ENCODE results near the gene AFF3. TPM values are rescaled to one million over a fixed set of nuclear protein-coding genes. Genes with fewer than 3 reads are reported as not detected.

Gene AFF3
- total and polyA plus RNA-seq, 2 donors (not counting 3 experiments of a cell fraction or from before 2014, with no cell fraction given): 0.06 to 0.07 TPM

GRCh38 chr2:99899882-99900281 lies 242.5 kb downstream of the AFF3 start:
- Histone ChIP-seq H3K27ac (ENCODE audit: insufficient read depth, low read depth, low read length) (no peak overlapping the region), H3K4me3 (replicated peaks in 1 of 3; ENCODE audit: insufficient read depth in 1 of 3, low read depth in 1 of 3, low read length in 3 of 3) (no peak overlapping the region), H3K9me3 (replicated peaks; ENCODE audit: control insufficient read depth, insufficient read depth, low read length) (no peaks in the 10 kb centered on the region), H2AFZ (ENCODE audit: low read depth, low read length) (no peak overlapping the region), H3K4me1 (ENCODE audit: control insufficient read depth, extremely low read depth, insufficient read depth, low read length) (no peaks in the 10 kb centered on the region), H3K9me1 (replicated peaks; ENCODE audit: control insufficient read depth, extremely low read depth, insufficient read depth, low read length) (no peaks in the 10 kb centered on the region), H3K9ac (replicated peaks; ENCODE audit: extremely low read depth, insufficient read depth, low read length) (no peak overlapping the region), H3K79me2 (ENCODE audit: control insufficient read depth, insufficient read depth, low read length) (no peaks in the 10 kb centered on the region), H3K4me2 (ENCODE audit: insufficient read depth, low read length) (no peak overlapping the region), H3K27me3 (ENCODE audit: control insufficient read depth in 2 of 2, insufficient read depth in 2 of 2, low read length in 2 of 2) (peaks cover 2 to 10% of the 10 kb centered on the region in 2 experiments), H3K36me3 (ENCODE audit: control insufficient read depth in 2 of 2, extremely low read depth in 1 of 2, insufficient read depth in 2 of 2, low read length in 2 of 2) (no peaks in the 10 kb centered on the region), H4K20me1 (replicated peaks; ENCODE audit: control insufficient read depth, extremely low read depth, insufficient read depth, low read length) (no peaks in the 10 kb centered on the region)
- ChIA-PET POLR2A (no interaction called here), CTCF (no interaction called here)
- dilution Hi-C loops (cut with MboI; ENCODE audit: extremely low pct_ligation_motif_present, low sequenced_read_pairs) (no loop called here), intact Hi-C loops (cut with micrococcal nuclease) (no loop called here)
- FAIRE-seq (no peak), DNase-seq (ENCODE audit: low read depth, low spot score) (no peak)
- TF ChIP-seq EZH2 (IDR thresholded peaks at IDR 0.05; ENCODE audit: borderline replicate concordance, low read depth, low read length, severe bottlenecking): no peak
- TF ChIP-seq MYC (IDR thresholded peaks at IDR 0.05; ENCODE audit: low read depth, low read length): no peak
- TF ChIP-seq POLR2AphosphoS5 (IDR thresholded peaks at IDR 0.05; ENCODE audit: insufficient read depth, low read depth, low read length): no peak
- no peak for TF ChIP-seq POLR2A (IDR thresholded peaks at IDR 0.05; ENCODE audit: low read depth, low read length)
- TF ChIP-seq FOS (IDR thresholded peaks at IDR 0.05; ENCODE audit: borderline replicate concordance, insufficient read depth, low read length): no peak
- no peak for TF ChIP-seq MAX (IDR thresholded peaks at IDR 0.05; ENCODE audit: insufficient read depth, insufficient read length)
- TF ChIP-seq, protein P1, sequence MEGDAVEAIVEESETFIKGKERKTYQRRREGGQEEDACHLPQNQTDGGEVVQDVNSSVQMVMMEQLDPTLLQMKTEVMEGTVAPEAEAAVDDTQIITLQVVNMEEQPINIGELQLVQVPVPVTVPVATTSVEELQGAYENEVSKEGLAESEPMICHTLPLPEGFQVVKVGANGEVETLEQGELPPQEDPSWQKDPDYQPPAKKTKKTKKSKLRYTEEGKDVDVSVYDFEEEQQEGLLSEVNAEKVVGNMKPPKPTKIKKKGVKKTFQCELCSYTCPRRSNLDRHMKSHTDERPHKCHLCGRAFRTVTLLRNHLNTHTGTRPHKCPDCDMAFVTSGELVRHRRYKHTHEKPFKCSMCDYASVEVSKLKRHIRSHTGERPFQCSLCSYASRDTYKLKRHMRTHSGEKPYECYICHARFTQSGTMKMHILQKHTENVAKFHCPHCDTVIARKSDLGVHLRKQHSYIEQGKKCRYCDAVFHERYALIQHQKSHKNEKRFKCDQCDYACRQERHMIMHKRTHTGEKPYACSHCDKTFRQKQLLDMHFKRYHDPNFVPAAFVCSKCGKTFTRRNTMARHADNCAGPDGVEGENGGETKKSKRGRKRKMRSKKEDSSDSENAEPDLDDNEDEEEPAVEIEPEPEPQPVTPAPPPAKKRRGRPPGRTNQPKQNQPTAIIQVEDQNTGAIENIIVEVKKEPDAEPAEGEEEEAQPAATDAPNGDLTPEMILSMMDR (IDR thresholded peaks at IDR 0.05; ENCODE audit: extremely low read depth in 1 of 2, insufficient read depth in 1 of 2, low read depth in 1 of 2, low read length in 2 of 2): no peak
- TF ChIP-seq GATA2 (IDR thresholded peaks at IDR 0.05; ENCODE audit: insufficient read depth, insufficient read length, low read depth, low read length): no peak
- TF ChIP-seq JUN (IDR thresholded peaks at IDR 0.05; ENCODE audit: borderline replicate concordance, insufficient read depth, insufficient read length, low read depth): no peak
- no TSS peak for BruUV-seq (replicated peaks)
